T-helper 1 cell treated with Interleukin-12 subunit alpha and Interleukin-12 subunit beta and Interleukin-4 antibody, amounts not matched to agents 30 μg/mL and 1 μg/mL, for 36 hours (primary cell): ENCODE results near the gene SPATS1.
"Not testable (repeated sequence)": the region's sequence is repeated elsewhere in the genome, so short reads cannot be mapped to it uniquely, and the experiment has no call there.

Experiments
- H3K27ac Mint-ChIP-seq: one replicate; pipeline ENCODE4 v1.8.0; 2021; ENCODE audit warnings: mild to moderate bottlenecking, mixed read lengths
- H3K27me3 Mint-ChIP-seq: one replicate; pipeline ENCODE4 v1.8.0; 2021; ENCODE audit warnings: low read depth, mixed read lengths
- H3K36me3 Mint-ChIP-seq: one replicate; pipeline ENCODE4 v1.8.0; 2021; ENCODE audit warnings: low read depth, mixed read lengths
- H3K4me1 Mint-ChIP-seq: one replicate; pipeline ENCODE4 v1.8.0; 2021; ENCODE audit warnings: low read depth, mixed read lengths
- H3K4me3 Mint-ChIP-seq: one replicate; pipeline ENCODE4 v1.8.0; 2021; ENCODE audit warnings: mild to moderate bottlenecking, moderate library complexity, mixed read lengths
- H3K9me3 Mint-ChIP-seq: one replicate; pipeline ENCODE4 v1.8.0; 2021; ENCODE audit warnings: mixed read lengths

Gene SPATS1

DNA sequence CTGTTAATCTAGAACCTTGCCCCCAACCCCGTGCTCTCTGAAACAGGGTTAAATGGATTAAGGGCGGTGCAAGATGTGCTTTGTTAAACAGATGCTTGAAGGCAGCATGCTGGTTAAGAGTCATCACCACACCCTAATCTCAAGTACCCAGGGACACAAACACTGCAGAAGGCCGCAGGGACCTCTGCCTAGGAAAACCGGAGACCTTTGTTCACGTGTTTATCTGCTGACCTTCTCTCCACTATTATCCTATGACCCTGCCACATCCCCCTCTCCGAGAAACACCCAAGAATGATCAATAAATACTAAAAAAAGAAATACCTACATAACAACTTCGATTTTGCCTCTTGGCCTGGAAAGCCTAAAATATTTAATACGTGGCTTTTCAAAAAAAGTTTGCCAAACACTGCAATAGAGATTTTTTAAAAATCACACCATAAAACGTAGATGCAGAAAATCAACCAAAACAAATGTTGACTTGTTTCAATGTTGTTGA lies 25.3 kb upstream of the SPATS1 start:
- peaks cover 37% of the 10 kb centered on the region for H3K27me3 Mint-ChIP-seq
- H3K4me3 Mint-ChIP-seq, H3K36me3 Mint-ChIP-seq, H3K4me1 Mint-ChIP-seq, H3K27ac Mint-ChIP-seq, H3K9me3 Mint-ChIP-seq: not testable (repeated sequence)

GRCh38 chr6:44321210-44321609 lies 21.2 kb upstream of the SPATS1 start:
- no peak overlapping the region for H3K27ac Mint-ChIP-seq
- H3K27me3 Mint-ChIP-seq, result peaks cover 39% of the 10 kb centered on the region
- no peak overlapping the region for H3K4me3 Mint-ChIP-seq
- H3K36me3 Mint-ChIP-seq, result no peaks in the 10 kb centered on the region
- no peaks in the 10 kb centered on the region for H3K4me1 Mint-ChIP-seq
- no peaks in the 10 kb centered on the region for H3K9me3 Mint-ChIP-seq

GRCh38 chr6:44327096-44327495 lies 15.4 kb upstream of the SPATS1 start:
- Mint-ChIP-seq H3K27ac (no peak overlapping the region), H3K4me1 (no peaks in the 10 kb centered on the region), H3K36me3 (no peaks in the 10 kb centered on the region), H3K27me3 (peaks cover 39% of the 10 kb centered on the region), H3K4me3 (no peak overlapping the region), H3K9me3 (no peaks in the 10 kb centered on the region)

- Mint-ChIP-seq H3K9me3 (no peaks in the 10 kb centered on the region), H3K27ac (no peak overlapping the region), H3K36me3 (no peaks in the 10 kb centered on the region), H3K4me3 (no peak overlapping the region), H3K4me1 (no peaks in the 10 kb centered on the region), H3K27me3 (peaks cover 41% of the 10 kb centered on the region)
Measured at GRCh38 chr6:44327760-44328159, 14.7 kb upstream of the SPATS1 start.

GRCh38 chr6:44328203-44328602 lies 14.2 kb upstream of the SPATS1 start:
- not testable (repeated sequence) for H3K9me3 Mint-ChIP-seq, H3K4me1 Mint-ChIP-seq, H3K36me3 Mint-ChIP-seq, H3K4me3 Mint-ChIP-seq, H3K27ac Mint-ChIP-seq
- peaks cover 41% of the 10 kb centered on the region for H3K27me3 Mint-ChIP-seq

DNA sequence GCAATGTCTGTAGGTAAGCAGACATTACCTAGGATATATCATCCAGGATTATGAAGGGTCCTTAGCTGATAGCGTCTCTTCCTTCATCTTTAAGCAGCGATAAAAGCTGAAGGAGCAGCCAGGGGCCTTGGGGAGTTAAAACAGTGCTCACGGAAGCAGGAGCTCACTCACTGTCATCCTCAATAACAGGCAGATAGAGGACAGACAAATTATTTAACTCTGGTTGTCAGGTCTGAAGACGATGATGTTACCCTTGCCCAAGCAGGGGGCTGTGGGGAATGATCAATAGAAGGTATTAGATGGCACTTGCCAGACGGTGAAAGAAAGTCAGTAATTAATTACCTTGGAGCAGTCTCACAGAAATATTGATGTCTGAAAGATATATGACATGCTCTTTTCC lies 12.6 kb upstream of the SPATS1 start:
- Mint-ChIP-seq H3K27me3 (peaks cover 45% of the 10 kb centered on the region), H3K36me3 (no peaks in the 10 kb centered on the region), H3K4me3 (no peak overlapping the region), H3K4me1 (no peaks in the 10 kb centered on the region), H3K9me3 (no peaks in the 10 kb centered on the region), H3K27ac (no peak overlapping the region)

- H3K4me1 Mint-ChIP-seq, result no peaks in the 10 kb centered on the region
Measured at GRCh38 chr6:44332585-44332984, 9.9 kb upstream of the SPATS1 start.

DNA sequence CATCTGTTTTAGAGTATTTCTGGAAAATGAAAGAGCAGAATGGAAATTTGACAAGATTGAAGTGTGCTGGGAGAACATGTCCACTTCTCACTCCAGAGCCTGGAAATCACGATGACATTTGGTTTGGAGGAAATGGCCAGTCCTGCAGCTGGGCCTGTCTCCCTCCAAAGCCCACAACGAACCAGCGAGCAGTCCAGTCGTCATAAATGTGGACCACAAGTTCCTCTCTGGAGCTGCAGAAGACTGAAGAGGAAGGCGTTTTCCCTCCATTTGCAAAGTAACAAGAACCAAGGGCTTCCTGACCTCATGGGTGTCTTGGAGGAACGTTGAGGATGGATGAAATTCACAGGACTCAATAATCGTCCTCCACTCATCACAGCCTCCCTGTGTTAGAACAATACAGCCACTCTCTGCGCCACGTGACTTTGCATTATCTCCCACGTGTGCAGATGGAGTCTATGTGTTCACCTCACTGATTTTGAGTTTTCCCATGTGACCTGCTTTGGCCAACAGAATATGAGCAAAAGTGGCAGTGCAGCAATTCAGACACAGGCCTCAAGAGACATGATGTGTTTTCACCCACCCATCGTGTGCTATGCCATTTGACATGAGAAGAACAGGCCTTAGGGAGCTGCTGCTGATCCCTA lies 9.1 kb upstream of the SPATS1 start:
- no peaks in the 10 kb centered on the region for H3K36me3 Mint-ChIP-seq
- H3K9me3 Mint-ChIP-seq, result no peaks in the 10 kb centered on the region
- no peaks in the 10 kb centered on the region for H3K4me1 Mint-ChIP-seq
- peaks cover 32% of the 10 kb centered on the region for H3K27me3 Mint-ChIP-seq
- H3K27ac Mint-ChIP-seq, result no peak overlapping the region
- no peak overlapping the region for H3K4me3 Mint-ChIP-seq

More at GRCh38 chr6:44332585-44332984, 9.9 kb upstream of the SPATS1 start:
- peaks cover 39% of the 10 kb centered on the region for H3K27me3 Mint-ChIP-seq
- H3K36me3 Mint-ChIP-seq, result no peaks in the 10 kb centered on the region
- no peak overlapping the region for H3K27ac Mint-ChIP-seq
- no peak overlapping the region for H3K4me3 Mint-ChIP-seq
- no peaks in the 10 kb centered on the region for H3K9me3 Mint-ChIP-seq

GRCh38 chr6:44333942-44334341 lies 8.5 kb upstream of the SPATS1 start:
- H3K9me3 Mint-ChIP-seq, result no peaks in the 10 kb centered on the region
- peaks cover 26% of the 10 kb centered on the region for H3K27me3 Mint-ChIP-seq
- no peak overlapping the region for H3K4me3 Mint-ChIP-seq
- no peaks in the 10 kb centered on the region for H3K4me1 Mint-ChIP-seq
- no peaks in the 10 kb centered on the region for H3K36me3 Mint-ChIP-seq
- no peak overlapping the region for H3K27ac Mint-ChIP-seq

DNA sequence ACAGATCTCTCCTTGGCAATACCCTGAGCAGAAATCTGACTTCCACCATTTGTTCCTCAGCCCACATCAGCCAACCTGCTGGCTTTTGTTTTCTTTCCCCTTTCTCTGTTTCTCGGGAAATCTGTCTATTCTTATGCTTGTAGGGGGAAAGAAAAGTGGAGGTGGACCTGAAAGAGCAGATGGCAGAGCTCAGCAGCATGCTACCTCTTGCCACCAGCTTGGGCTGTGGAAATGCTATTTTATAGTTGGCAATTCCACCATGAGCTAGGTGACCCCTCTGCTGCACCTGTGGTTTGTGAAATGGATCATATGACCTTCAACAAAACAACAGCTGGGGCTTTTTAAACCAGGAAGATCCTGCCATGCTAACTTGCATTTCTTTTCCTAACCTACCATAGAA lies 6.8 kb upstream of the SPATS1 start:
- Mint-ChIP-seq H3K27me3 (peaks cover 9% of the 10 kb centered on the region), H3K9me3 (no peaks in the 10 kb centered on the region), H3K36me3 (no peaks in the 10 kb centered on the region), H3K4me3 (no peak overlapping the region), H3K4me1 (no peaks in the 10 kb centered on the region), H3K27ac (no peak overlapping the region)

GRCh38 chr6:44338228-44339122 lies 4.0 kb upstream of the SPATS1 start:
- H3K9me3 Mint-ChIP-seq, result no peaks in the 10 kb centered on the region
- H3K27ac Mint-ChIP-seq, result no peak overlapping the region
- H3K4me3 Mint-ChIP-seq, result no peak overlapping the region
- H3K36me3 Mint-ChIP-seq, result no peaks in the 10 kb centered on the region
- H3K27me3 Mint-ChIP-seq, result peaks cover 27% of the 10 kb centered on the region
- no peaks in the 10 kb centered on the region for H3K4me1 Mint-ChIP-seq

DNA sequence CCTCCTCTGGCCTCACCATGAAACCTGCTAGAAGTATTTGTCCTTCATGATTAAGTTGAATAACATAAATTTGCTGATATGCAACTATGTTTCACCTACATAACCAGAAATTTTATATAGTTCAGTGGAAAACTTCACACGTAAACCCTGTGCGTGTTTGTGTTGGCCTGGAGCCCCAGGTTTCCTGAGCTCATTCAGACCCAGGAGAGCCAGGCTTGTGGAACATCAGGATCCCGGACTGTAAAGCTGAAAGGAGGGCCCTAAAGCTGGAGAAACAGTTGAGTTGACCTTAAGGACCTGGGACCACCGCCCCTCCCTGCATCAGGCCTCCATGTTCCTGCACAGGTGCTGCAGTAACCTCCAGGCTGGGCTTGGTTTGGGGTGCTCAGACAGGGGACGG lies 3.1 kb upstream of the SPATS1 start:
- no peak overlapping the region for H3K4me3 Mint-ChIP-seq
- H3K36me3 Mint-ChIP-seq, result no peaks in the 10 kb centered on the region

DNA sequence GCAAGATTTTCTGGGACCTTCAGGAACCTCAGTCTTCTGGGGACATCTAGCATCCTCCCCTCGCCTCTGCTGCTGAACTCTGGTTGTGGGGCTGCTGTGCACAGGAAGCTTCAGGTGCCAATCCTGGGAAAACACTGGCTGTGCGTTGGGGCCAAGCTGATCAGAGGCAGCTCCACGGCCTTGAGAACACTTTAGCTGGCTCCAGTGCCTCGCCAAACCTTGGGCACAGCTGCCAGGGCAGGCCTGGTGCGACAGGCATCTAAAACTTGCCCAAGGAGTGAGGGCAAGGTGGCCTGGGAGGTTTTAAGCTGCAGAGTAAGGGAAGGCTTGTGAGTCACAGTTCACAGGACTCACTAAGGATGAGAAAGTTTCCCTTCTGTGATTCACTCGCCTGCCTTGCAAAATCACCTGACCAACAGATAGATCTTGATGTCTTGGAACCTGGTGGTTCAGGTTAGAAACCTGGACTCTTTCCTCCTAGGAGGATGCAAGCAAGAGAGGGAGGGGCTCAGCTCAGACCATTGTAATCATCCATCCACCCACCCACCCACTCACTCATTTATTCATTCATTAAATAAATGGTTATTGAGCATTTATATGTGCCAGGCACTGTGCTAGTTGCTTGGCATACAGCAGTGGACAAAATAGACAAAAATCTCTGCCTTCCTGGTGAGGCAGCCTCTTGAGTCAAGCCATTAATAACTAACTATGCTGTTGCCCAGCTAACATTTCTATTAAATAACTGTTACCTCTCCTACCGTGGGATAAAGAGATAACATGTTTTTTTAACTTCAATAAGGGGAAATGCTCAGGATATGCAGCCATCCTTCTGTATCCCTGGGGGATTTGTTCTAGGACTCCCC lies 2.5 kb upstream of the SPATS1 start:
- Mint-ChIP-seq H3K27me3 (peaks cover 39% of the 10 kb centered on the region), H3K4me1 (no peaks in the 10 kb centered on the region), H3K36me3 (no peaks in the 10 kb centered on the region)

More for the DNA sequence above, 3.1 kb upstream of the SPATS1 start:
- H3K4me1 Mint-ChIP-seq, result no peaks in the 10 kb centered on the region
- H3K27me3 Mint-ChIP-seq, result peaks cover 32% of the 10 kb centered on the region
- H3K9me3 Mint-ChIP-seq, result no peaks in the 10 kb centered on the region
- H3K27ac Mint-ChIP-seq, result no peak overlapping the region

GRCh38 chr6:44341095-44341890 lies 1.2 kb upstream of the SPATS1 start:
- no peaks in the 10 kb centered on the region for H3K9me3 Mint-ChIP-seq
- no peak overlapping the region for H3K27ac Mint-ChIP-seq
- peaks cover 46% of the 10 kb centered on the region for H3K27me3 Mint-ChIP-seq
- no peaks in the 10 kb centered on the region for H3K36me3 Mint-ChIP-seq
- no peaks in the 10 kb centered on the region for H3K4me1 Mint-ChIP-seq
- H3K4me3 Mint-ChIP-seq, result no peak overlapping the region

More for the DNA sequence above, 2.5 kb upstream of the SPATS1 start:
- no peak overlapping the region for H3K4me3 Mint-ChIP-seq
- H3K27ac Mint-ChIP-seq, result no peak overlapping the region
- no peaks in the 10 kb centered on the region for H3K9me3 Mint-ChIP-seq
